Uterus (tissue), 2 donors: Measurements from ENCODE around the gene NUP62.

Source experiments
- POLR2A ChIP-seq, 2 donors: fragments of 450-650 bp; IDR thresholded peaks; one replicate each; pipeline ENCODE4 v1.6.1; 2016; ENCODE audit warnings: antibody characterized with exemption in 2 of 2, mild to moderate bottlenecking in 1 of 2, moderate library complexity in 1 of 2
- TF ChIP-seq, protein P1 (sequence below), 4 experiments: fragments of 200-600 bp in 2 of 4; fragments of 450-650 bp in 2 of 4; sonication (generic) in 2 of 4; IDR thresholded peaks; one replicate each; pipeline ENCODE4 v1.5.1; 2016 to 2019; ENCODE audit warnings: antibody characterized with exemption in 4 of 4, mild to moderate bottlenecking in 2 of 4, moderate library complexity in 1 of 4

DNA sequence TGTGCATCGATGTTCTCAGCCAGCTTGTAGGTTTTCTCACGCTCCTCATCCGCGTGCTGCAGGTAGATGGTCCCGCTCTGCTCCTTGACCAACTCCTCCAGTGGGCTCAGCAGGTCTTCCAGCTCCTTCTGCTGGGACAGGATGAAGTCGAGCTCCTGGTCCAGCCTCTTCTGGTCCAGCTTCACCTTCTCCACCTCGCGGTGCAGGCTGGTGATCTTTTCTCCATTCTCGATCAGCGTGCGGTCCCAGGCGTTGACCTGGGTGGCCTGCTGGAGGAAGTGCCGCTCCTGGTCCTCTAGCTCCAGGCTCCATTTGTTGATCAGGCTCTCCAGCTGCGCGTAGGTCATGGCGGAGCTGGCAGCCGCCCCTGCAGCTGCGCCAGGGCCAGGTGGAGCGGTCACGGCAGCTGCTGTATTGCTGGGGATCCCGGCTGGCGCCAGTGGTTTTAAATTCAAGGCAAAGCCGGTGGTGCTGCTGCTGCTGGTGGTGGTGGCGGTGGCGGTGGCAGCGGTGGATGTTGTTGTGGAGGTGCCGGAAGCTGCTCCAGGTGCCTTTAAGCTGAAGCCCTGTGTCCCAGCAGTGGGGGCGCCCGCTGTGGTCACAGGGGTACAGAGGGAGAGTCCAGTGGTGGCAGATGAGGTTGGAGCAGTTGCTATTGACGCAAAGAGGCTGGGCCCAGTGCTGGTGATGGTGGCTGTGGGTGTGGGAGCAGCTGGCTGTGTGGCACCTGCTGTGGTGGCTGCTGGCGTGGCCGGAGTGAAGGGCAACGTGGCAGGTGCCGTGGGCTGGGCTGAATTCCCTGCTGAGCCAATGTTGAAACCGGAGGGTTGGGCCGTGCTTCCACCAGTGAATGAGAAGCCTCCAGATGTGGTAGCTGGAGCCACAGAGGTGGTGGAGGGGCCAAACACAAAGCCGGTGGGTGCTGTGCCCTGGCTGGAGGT lies 20.6 kb downstream of the NUP62 start:
- TF ChIP-seq POLR2A (IDR thresholded peaks at IDR 0.05) = no peak
- TF ChIP-seq, protein P1, sequence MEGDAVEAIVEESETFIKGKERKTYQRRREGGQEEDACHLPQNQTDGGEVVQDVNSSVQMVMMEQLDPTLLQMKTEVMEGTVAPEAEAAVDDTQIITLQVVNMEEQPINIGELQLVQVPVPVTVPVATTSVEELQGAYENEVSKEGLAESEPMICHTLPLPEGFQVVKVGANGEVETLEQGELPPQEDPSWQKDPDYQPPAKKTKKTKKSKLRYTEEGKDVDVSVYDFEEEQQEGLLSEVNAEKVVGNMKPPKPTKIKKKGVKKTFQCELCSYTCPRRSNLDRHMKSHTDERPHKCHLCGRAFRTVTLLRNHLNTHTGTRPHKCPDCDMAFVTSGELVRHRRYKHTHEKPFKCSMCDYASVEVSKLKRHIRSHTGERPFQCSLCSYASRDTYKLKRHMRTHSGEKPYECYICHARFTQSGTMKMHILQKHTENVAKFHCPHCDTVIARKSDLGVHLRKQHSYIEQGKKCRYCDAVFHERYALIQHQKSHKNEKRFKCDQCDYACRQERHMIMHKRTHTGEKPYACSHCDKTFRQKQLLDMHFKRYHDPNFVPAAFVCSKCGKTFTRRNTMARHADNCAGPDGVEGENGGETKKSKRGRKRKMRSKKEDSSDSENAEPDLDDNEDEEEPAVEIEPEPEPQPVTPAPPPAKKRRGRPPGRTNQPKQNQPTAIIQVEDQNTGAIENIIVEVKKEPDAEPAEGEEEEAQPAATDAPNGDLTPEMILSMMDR (IDR thresholded peaks at IDR 0.05) = no peak
